Cardiac muscle cell (in vitro differentiated cells and primary cell): ENCODE measurements around the gene MAP1LC3B2. TPM values are rescaled to one million over a fixed set of nuclear protein-coding genes. Genes with fewer than 3 reads are reported as not detected.

Experiments used
- DNase-seq, 2 donors: peaks; one replicate each; pipeline versions ENCODE4 v3.0.0 to v3.0.0-alpha.2; 2010 to 2017; ENCODE audit warnings: low read depth in 1 of 2, low spot score in 1 of 2
- H3K27ac ChIP-seq: fragments of 200-600 bp; sonication (generic); 2 replicates; pipeline ENCODE4 v1.5.1; 2016
- H3K27me3 ChIP-seq: fragments of 200-600 bp; sonication (generic); 2 replicates; pipeline ENCODE4 v1.6.0; 2016; ENCODE audit warnings: control low read depth
- H3K36me3 ChIP-seq: fragments of 200-600 bp; sonication (generic); 2 replicates; pipeline ENCODE4 v1.5.1; 2016; ENCODE audit warnings: control low read depth
- H3K4me1 ChIP-seq: fragments of 200-600 bp; sonication (generic); 2 replicates; pipeline ENCODE4 v1.8.1; 2017; ENCODE audit warnings: low read depth, mild to moderate bottlenecking, mixed run types
- H3K4me3 ChIP-seq: fragments of 200-600 bp; sonication (generic); 2 replicates; pipeline ENCODE4 v1.5.1; 2016; ENCODE audit warnings: mild to moderate bottlenecking
- H3K9me3 ChIP-seq: fragments of 200-600 bp; sonication (generic); 2 replicates; pipeline ENCODE4 v1.5.1; 2017; ENCODE audit warnings: low read depth, mild to moderate bottlenecking, control low read depth
- polyA plus RNA-seq: library from polyadenylated mRNA; unstranded; fragments of >200 nt; fragmentation: Nextera tagmentation; extraction: Ambion mirVana; gene quantifications from 2 replicates; pipeline ENCODE4 v1.2.1, GENCODE V29; 2016
- total RNA-seq: library from RNA; depleted of rRNA; stranded (reverse); fragments of >200 nt; gene quantifications from 2 replicates; pipeline ENCODE4 v1.2.3, GENCODE V29; 2016
- TF ChIP-seq, protein P1 (sequence below): IDR thresholded peaks from 2 replicates; pipeline ENCODE4 v1.5.1; 2012; ENCODE audit warnings: low read depth, mild to moderate bottlenecking, low read length

MAP1LC3B2 gene
- total and polyA plus RNA-seq, 2 experiments from 2014 or later = 2.3 to 7.2 TPM

DNA sequence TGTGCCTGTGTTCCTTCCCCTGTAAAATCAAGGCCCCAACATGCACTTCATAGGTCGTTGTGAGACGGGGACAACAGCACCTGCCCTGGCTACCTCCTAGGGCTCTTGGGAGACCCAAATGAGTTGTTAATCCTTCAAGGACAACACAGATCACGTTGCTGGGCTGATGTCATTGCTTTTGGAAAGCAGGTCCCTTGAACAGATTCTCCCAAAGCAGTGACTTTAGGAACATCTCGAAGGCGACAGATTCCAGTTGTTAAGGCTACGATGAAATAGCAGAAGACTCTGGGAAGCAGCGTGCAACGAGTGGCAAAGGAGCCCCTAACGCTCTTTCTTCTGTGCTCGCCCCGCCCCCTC is 26.2 kb upstream of the MAP1LC3B2 start:
- H3K27me3 ChIP-seq = no peaks in the 10 kb centered on the region
- H3K4me3 ChIP-seq = peak overlapping the region; percentile 56
- no peak for DNase-seq
- TF ChIP-seq, protein P1, sequence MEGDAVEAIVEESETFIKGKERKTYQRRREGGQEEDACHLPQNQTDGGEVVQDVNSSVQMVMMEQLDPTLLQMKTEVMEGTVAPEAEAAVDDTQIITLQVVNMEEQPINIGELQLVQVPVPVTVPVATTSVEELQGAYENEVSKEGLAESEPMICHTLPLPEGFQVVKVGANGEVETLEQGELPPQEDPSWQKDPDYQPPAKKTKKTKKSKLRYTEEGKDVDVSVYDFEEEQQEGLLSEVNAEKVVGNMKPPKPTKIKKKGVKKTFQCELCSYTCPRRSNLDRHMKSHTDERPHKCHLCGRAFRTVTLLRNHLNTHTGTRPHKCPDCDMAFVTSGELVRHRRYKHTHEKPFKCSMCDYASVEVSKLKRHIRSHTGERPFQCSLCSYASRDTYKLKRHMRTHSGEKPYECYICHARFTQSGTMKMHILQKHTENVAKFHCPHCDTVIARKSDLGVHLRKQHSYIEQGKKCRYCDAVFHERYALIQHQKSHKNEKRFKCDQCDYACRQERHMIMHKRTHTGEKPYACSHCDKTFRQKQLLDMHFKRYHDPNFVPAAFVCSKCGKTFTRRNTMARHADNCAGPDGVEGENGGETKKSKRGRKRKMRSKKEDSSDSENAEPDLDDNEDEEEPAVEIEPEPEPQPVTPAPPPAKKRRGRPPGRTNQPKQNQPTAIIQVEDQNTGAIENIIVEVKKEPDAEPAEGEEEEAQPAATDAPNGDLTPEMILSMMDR = no peak
- H3K9me3 ChIP-seq = no peaks in the 10 kb centered on the region
- peak overlapping the region; percentile 49 for H3K27ac ChIP-seq
- H3K36me3 ChIP-seq = no peaks in the 10 kb centered on the region
- H3K4me1 ChIP-seq = peaks cover 2% of the 10 kb centered on the region

DNA sequence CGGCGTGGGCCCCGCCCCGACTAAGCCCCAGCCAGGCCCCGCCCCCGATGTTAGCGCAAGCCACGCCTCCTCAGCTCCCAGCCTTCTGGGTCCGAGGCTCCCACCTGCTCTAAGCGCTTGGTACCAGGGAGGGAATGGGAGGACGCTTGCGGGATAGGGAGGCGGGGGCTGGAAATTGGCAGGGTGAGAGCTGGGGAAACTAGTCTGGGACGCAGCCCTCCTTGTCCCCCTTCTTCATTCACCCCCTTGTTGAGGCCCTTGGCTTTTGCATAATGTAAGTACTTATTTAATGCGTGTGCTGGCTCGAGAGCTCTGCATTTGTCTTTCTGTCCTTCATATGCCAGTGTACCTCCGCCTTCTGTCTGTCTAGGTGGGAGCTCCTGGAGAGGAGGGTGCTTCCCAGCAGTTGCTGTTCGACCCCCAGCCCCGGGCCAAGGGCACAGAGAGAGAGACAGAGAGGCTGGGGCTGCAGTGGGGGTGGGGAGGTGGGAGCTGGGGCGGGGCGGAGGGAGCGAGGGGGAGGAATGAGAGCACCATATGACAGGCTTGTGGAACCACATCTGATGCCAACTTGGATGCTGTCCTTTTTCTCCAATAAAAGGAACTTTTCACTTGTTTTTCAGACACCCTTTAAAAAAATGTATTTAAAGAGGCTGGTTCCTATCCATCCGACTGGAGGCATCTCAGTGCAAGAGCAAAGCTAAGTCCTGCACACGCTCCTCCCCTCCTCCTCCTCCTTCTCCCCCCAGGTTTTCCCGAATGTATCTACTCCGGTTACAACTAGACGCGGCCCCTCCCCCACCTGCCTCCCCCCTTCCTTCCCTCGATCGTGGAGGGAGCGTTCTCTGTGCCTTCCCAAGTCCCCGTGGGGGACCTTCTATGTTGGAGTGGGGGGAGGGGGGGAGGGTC is 25.6 kb upstream of the MAP1LC3B2 start:
- peak overlapping the region; percentile 56 for H3K27ac ChIP-seq
- no peaks in the 10 kb centered on the region for H3K36me3 ChIP-seq
- TF ChIP-seq, protein P1 = no peak

DNA sequence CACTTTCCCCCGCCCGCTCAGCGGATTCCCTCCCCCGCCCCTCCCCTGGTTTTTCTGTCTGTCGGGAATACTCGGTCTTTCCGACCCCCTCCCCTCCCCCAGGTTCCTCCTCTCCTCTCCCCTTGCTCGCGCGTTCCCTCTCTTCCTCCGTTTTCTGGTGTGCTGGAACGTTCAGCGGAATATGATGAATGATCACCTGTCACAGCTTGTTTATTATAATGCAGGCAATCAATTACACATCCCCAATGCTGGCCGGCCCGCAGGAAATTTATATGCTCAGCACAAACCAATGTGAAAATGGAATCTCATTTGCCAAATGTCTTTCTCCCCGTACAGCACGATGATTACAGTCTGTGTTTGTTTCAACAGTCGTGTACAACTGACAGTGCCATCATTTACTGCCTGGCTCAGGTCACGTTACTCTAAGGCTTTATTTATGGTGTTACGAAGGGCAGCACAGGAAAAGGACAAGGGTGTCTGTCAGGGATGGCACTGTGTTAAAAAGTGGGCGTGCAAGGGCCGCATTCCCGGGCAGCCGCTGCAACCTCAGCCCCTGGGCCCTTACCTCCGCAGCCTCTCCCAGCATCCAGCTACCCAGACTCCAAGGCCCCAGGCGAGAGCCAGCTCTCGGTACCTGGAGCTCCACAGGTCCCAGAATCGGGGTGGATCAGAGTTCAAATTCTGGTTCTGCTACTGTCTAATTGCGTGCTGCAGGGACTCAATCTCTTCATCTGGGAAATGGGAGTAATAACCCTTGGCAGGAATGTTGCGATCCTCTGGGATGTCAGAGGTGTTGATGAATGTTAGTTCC is 24.7 kb upstream of the MAP1LC3B2 start:
- H3K4me1 ChIP-seq = peaks cover 2% of the 10 kb centered on the region
- TF ChIP-seq, protein P1 = no peak

More for the DNA sequence above, 25.6 kb upstream of the MAP1LC3B2 start:
- H3K4me3 ChIP-seq = peak overlapping the region; percentile 56
- H3K4me1 ChIP-seq = peaks cover 2% of the 10 kb centered on the region
- H3K9me3 ChIP-seq = no peaks in the 10 kb centered on the region
- DNase-seq = peak; percentile 83 to 93
- no peaks in the 10 kb centered on the region for H3K27me3 ChIP-seq

DNA sequence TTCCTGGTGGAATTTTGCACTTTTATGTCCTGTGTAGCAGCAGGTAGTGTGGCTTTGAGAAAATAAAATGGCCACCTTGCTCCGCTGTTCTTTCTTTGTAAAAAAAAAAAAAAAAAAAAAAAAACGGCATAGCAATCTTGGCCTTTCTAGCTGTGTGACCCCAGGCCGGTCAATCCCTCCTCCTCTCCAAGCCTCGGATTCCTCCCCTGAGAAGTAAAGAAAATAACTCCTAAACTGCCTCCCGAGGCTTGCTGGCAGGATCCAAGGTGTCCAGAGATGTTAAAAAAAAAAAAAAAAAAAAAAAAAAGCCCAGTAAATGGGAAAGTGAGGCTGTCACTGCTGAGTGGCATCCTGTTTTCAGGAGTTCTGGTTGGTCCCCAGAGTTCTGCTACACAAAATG is 23.9 kb upstream of the MAP1LC3B2 start:
- Histone ChIP-seq H3K4me1 (peaks cover 2% of the 10 kb centered on the region), H3K36me3 (no peaks in the 10 kb centered on the region), H3K27ac (no peak overlapping the region), H3K4me3 (no peak overlapping the region), H3K27me3 (no peaks in the 10 kb centered on the region), H3K9me3 (no peaks in the 10 kb centered on the region)
- TF ChIP-seq, protein P1 = no peak
- no peak for DNase-seq

More for the DNA sequence above, 24.7 kb upstream of the MAP1LC3B2 start:
- H3K9me3 ChIP-seq = no peaks in the 10 kb centered on the region
- DNase-seq = no peak
- peak overlapping the region; percentile 56 for H3K27ac ChIP-seq
- H3K27me3 ChIP-seq = no peaks in the 10 kb centered on the region
- H3K4me3 ChIP-seq = peak overlapping the region; percentile 56
- H3K36me3 ChIP-seq = no peaks in the 10 kb centered on the region

DNA sequence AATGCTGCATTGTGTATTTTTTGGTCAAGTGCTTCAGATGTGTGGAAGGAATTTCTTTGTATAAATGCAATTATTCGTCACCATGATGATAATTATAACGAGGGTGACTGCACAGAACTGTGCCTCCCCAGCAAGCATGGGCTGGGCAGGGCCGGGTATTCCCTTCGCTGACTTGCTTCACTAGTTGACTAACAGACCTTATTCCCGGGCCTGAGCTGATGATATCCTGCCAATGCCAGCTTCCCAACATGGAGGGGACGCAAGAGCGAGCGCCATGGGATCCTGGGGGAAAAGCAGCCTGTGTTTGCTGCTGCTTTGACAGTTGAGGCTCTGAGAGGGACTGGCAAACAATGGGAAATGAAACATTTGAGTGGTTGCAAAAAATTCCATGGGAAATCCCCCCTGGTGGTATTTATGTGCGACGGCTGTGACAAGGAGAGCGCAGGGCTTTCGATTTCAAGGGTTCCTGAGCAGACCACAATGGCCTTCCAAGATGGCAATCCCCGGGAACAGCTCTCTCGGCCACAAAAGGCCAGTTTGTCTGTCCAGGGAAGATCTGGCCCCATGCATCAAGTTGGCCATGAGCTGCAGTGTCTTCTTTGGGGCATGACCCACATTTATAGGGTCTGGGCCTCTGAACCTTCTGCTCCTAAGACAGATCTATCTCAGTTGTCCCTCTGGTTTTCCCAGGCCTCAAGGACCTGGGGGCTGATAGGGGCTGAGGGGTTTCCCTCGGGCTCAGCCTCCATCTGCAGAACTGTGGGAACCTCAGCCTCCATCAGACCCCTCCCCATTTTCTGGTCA is 21.9 kb upstream of the MAP1LC3B2 start:
- Histone ChIP-seq H3K9me3 (no peaks in the 10 kb centered on the region), H3K4me3 (no peak overlapping the region), H3K4me1 (peaks cover 2% of the 10 kb centered on the region), H3K27me3 (no peaks in the 10 kb centered on the region), H3K27ac (no peak overlapping the region), H3K36me3 (no peaks in the 10 kb centered on the region)
- TF ChIP-seq, protein P1 = no peak
- no peak for DNase-seq
